GM12878 (cell line): Measurements from ENCODE around the gene SP4. TPM values are rescaled to one million over a fixed set of nuclear protein-coding genes. Genes with fewer than 3 reads are reported as not detected.

Source experiments
- ATAC-seq: fragments of 200-7000 bp; cut with Tn5 transposase; 3 replicates; pipeline ENCODE4 v1.9.1; 2020; ENCODE audit warnings: mild to moderate bottlenecking, moderate library complexity
- BruUV-seq: library from RNA; stranded (reverse); fragments of 400-500 nt; replicated peaks from 2 replicates; lab custom pipeline; 2021; lab: Mats Ljungman, UMichigan
- CTCF ChIA-PET: fragments of 300-600 bp; sonication (Branson Sonifier 250); formaldehyde crosslinking; extraction: SDS; loops from one replicate; lab custom pipeline; 2021; ENCODE audit warnings: inconsistent platforms; lab: Yijun Ruan, JAX
- POLR2A ChIA-PET: fragments of 350-600 bp; formaldehyde crosslinking; extraction: SDS; loops from one replicate; lab custom pipeline; 2021; ENCODE audit warnings: inconsistent platforms; lab: Charles Lee
- RAD21 ChIA-PET: fragments of 300-600 bp; sonication (Branson Sonifier 250); formaldehyde crosslinking; loops from one replicate; lab custom pipeline; 2023; ENCODE audit warnings: antibody characterized with exemption; ENCODE audit not compliant: unreplicated experiment; lab: Charles Lee
- SMC1A ChIA-PET: fragments of 300-600 bp; sonication (Branson Sonifier 250); formaldehyde crosslinking; loops from one replicate; lab custom pipeline; 2023; ENCODE audit not compliant: unreplicated experiment, uncharacterized antibody; lab: Charles Lee
- DNase-seq: peaks from one replicate; pipeline ENCODE4 v3.0.0-alpha.2; 2011; ENCODE audit warnings: low read depth, low spot score
- FAIRE-seq: peaks from 3 replicates; lab custom pipeline; 2011; peaks lifted over from hg19 to GRCh38; lab: Jason Lieb, UNC
- H2AFZ ChIP-seq: 2 replicates; pipeline ENCODE4 v1.6.0; 2011; ENCODE audit warnings: low read depth, low read length, control low read depth; ENCODE audit not compliant: control insufficient read depth
- H3K27ac ChIP-seq: 2 replicates; pipeline ENCODE4 v1.5.1; 2011; ENCODE audit warnings: control low read depth; ENCODE audit not compliant: control insufficient read depth, insufficient read depth
- H3K27me3 ChIP-seq, 2 experiments: replicated peaks in 1 of 2; 2 replicates each; pipeline versions ENCODE4 v1.6.0 to v1.6.1; 2011; ENCODE audit warnings: low read length in 1 of 2; ENCODE audit not compliant: control insufficient read depth in 2 of 2, insufficient read depth in 2 of 2
- H3K36me3 ChIP-seq, 2 experiments: 2 replicates each; pipeline ENCODE4 v1.5.1; 2011; ENCODE audit warnings: low read length in 1 of 2; ENCODE audit not compliant: control insufficient read depth in 2 of 2, insufficient read depth in 2 of 2
- H3K4me1 ChIP-seq: 2 replicates; pipeline ENCODE4 v1.6.1; 2011; ENCODE audit warnings: mild to moderate bottlenecking, low read length, moderate library complexity, mixed read lengths; ENCODE audit not compliant: control insufficient read depth, insufficient read depth
- H3K4me2 ChIP-seq: 2 replicates; pipeline ENCODE4 v1.6.0; 2011; ENCODE audit warnings: control low read depth; ENCODE audit not compliant: control insufficient read depth, insufficient read depth
- H3K4me3 ChIP-seq: fragments of 200-600 bp; sonication (generic); 2 replicates; pipeline ENCODE4 v1.5.1; 2016
- H3K79me2 ChIP-seq: 2 replicates; pipeline ENCODE4 v1.6.0; 2011; ENCODE audit warnings: low read length; ENCODE audit not compliant: control insufficient read depth, insufficient read depth
- H3K9ac ChIP-seq: 2 replicates; pipeline ENCODE4 v1.8.0; 2011; ENCODE audit warnings: low read length, control low read depth, mixed read lengths; ENCODE audit not compliant: control insufficient read depth, insufficient read depth
- H3K9me3 ChIP-seq: replicated peaks from 3 replicates; pipeline ENCODE4 v1.5.1; 2011; ENCODE audit warnings: mild to moderate bottlenecking, low read length; ENCODE audit not compliant: control insufficient read depth, insufficient read depth
- H4K20me1 ChIP-seq: 2 replicates; pipeline ENCODE4 v1.6.0; 2011; ENCODE audit not compliant: control insufficient read depth, insufficient read depth
- DPF2 ChIP-seq: fragments of 450-650 bp; IDR thresholded peaks from 2 replicates; pipeline ENCODE4 v1.6.1; 2017; ENCODE audit warnings: mild to moderate bottlenecking
- HDGF ChIP-seq: fragments of 450-650 bp; IDR thresholded peaks from 2 replicates; pipeline ENCODE4 v1.6.1; 2016; ENCODE audit warnings: antibody characterized with exemption
- PML ChIP-seq: IDR thresholded peaks from 2 replicates; pipeline ENCODE4 v1.6.1; 2012; ENCODE audit warnings: low read length, inconsistent platforms
- RELA ChIP-seq: fragments of 450-650 bp; IDR thresholded peaks from 2 replicates; pipeline ENCODE4 v1.8.0; 2014; ENCODE audit warnings: borderline replicate concordance; ENCODE audit not compliant: partially characterized antibody
- SUZ12 ChIP-seq: fragments of 200-600 bp; sonication (generic); IDR thresholded peaks from one replicate; pipeline ENCODE4 v1.6.1; 2018; ENCODE audit warnings: antibody characterized with exemption, mild to moderate bottlenecking; ENCODE audit not compliant: unreplicated experiment
- TBL1XR1 ChIP-seq: IDR thresholded peaks from 2 replicates; pipeline ENCODE4 v1.6.1; 2012; ENCODE audit warnings: low read depth, low read length, improper control_type of control experiment
- WGBS: methylation state at CpG from one replicate; pipeline ENCODE4 v1.1.6; 2016; ENCODE audit warnings: low lambda C conversion rate; ENCODE audit not compliant: insufficient replicate concordance, insufficient coverage; ENCODE audit errors: missing lambda C conversion rate; 5-methylcytosine and 5-hydroxymethylcytosine counted together
- in situ Hi-C: fragments of 300-500 bp; cut with MboI; formaldehyde crosslinking; loops from 9 replicates; pipeline ENCODE4 v1.14.3; 2018; ENCODE audit warnings: mixed read lengths
- intact Hi-C: fragments of 100-400 bp; cut with micrococcal nuclease; formaldehyde crosslinking; loops from one replicate; pipeline ENCODE4 v1.14.2; 2022; ENCODE audit not compliant: unreplicated experiment
- polyA plus RNA-seq, 11 experiments: library from polyadenylated mRNA; depleted of rRNA in 4 of 11; unstranded in 6 of 11; stranded (reverse) in 5 of 11; fragments of >200 nt; fragmentation: Nextera tagmentation in 4 of 11; fragmentation: Illumina TruSeq in 1 of 11; extraction: Ambion mirVana in 4 of 11; extraction: Trizol in 1 of 11; gene quantifications; 1 replicate in 1 of 11; 2 replicates in 10 of 11; pipeline versions ENCODE4 v1.2.1 to v1.2.3, GENCODE V29; 2011 to 2016; ENCODE audit warnings: inconsistent platforms in 2 of 11, missing spikeins in 2 of 11, low read depth in 1 of 11
- total RNA-seq, 4 experiments: library from RNA; depleted of rRNA in 3 of 4; stranded (reverse); fragments of >200 nt in 3 of 4; fragmentation: Illumina TruSeq in 1 of 4; extraction: Trizol in 1 of 4; gene quantifications; 2 replicates each; pipeline versions ENCODE4 v1.2.1 to v1.2.3, GENCODE V29; 2013 to 2021
- TF ChIP-seq, protein P1 (sequence below): IDR thresholded peaks from 2 replicates; pipeline ENCODE4 v1.6.1; 2011; ENCODE audit warnings: borderline replicate concordance, low read depth, mild to moderate bottlenecking, moderate library complexity, low read length; ENCODE audit not compliant: insufficient read depth, poor library complexity, severe bottlenecking
- TF ChIP-seq, protein P2 (sequence below): fragments of 450-650 bp; IDR thresholded peaks from 2 replicates; pipeline ENCODE4 v1.6.1; 2017; ENCODE audit warnings: mild to moderate bottlenecking, moderate library complexity

Gene SP4
- total and polyA plus RNA-seq, 10 of the 15 experiments (the other 5 are each of a cell fraction or from before 2014, with no cell fraction given), result 6.2 to 32.4 (median 16.1) TPM

DNA sequence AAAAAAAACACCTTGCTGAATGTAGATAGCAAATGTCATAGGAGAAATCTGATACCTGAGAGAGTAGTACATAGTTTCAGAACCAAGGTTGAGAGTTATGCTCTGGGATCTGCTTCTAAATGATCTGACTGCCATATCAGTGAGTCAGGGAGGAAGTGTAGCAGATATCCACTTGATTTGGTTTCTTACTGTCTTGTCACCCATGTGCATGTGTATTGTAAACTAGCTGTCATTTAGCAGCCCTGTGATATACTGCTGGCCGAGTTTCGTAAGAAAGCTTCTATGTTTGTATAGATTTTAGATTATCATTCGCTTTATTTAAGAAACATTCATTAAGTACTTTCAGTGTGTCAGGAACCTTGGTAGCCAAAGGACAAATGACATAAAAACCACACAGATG, 42.0 kb downstream of the SP4 start (continued):
- TF ChIP-seq, protein P1, sequence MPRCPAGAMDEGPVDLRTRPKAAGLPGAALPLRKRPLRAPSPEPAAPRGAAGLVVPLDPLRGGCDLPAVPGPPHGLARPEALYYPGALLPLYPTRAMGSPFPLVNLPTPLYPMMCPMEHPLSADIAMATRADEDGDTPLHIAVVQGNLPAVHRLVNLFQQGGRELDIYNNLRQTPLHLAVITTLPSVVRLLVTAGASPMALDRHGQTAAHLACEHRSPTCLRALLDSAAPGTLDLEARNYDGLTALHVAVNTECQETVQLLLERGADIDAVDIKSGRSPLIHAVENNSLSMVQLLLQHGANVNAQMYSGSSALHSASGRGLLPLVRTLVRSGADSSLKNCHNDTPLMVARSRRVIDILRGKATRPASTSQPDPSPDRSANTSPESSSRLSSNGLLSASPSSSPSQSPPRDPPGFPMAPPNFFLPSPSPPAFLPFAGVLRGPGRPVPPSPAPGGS, result no peak
- TF ChIP-seq HDGF, result no peak
- TF ChIP-seq, protein P2, sequence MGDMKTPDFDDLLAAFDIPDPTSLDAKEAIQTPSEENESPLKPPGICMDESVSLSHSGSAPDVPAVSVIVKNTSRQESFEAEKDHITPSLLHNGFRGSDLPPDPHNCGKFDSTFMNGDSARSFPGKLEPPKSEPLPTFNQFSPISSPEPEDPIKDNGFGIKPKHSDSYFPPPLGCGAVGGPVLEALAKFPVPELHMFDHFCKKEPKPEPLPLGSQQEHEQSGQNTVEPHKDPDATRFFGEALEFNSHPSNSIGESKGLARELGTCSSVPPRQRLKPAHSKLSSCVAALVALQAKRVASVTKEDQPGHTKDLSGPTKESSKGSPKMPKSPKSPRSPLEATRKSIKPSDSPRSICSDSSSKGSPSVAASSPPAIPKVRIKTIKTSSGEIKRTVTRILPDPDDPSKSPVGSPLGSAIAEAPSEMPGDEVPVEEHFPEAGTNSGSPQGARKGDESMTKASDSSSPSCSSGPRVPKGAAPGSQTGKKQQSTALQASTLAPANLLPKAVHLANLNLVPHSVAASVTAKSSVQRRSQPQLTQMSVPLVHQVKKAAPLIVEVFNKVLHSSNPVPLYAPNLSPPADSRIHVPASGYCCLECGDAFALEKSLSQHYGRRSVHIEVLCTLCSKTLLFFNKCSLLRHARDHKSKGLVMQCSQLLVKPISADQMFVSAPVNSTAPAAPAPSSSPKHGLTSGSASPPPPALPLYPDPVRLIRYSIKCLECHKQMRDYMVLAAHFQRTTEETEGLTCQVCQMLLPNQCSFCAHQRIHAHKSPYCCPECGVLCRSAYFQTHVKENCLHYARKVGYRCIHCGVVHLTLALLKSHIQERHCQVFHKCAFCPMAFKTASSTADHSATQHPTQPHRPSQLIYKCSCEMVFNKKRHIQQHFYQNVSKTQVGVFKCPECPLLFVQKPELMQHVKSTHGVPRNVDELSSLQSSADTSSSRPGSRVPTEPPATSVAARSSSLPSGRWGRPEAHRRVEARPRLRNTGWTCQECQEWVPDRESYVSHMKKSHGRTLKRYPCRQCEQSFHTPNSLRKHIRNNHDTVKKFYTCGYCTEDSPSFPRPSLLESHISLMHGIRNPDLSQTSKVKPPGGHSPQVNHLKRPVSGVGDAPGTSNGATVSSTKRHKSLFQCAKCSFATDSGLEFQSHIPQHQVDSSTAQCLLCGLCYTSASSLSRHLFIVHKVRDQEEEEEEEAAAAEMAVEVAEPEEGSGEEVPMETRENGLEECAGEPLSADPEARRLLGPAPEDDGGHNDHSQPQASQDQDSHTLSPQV, result no peak
- no peak for TF ChIP-seq PML

DNA sequence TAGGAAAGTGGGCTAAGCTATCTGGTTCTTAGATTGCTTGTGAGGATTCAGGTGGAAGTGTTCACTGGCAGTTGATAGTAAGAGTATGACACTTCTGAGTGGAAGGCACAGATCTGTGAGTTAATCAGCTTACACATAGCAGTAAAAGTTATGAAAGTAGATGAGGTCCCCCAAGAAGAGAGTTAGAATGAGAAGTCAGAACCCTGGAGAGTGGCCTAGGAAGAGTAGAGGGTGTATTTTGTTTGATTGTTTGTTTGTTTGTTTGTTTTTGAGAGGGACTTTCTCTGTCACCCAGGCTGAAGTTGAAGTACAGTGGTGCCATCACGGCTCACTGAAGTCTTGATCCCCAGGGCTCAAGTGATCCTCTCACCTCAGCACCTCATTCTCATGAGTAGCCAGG, 44.1 kb downstream of the SP4 start:
- no peaks in the 10 kb centered on the region for H3K36me3 ChIP-seq
- BruUV-seq, result no TSS peak
- H3K4me2 ChIP-seq, result no peak overlapping the region
- in situ Hi-C loops, result no loop called here
- no peaks in the 10 kb centered on the region for H4K20me1 ChIP-seq
- H3K4me3 ChIP-seq, result no peak overlapping the region
- no peak for DNase-seq
- no peak overlapping the region for H2AFZ ChIP-seq
- ChIA-PET RAD21 (no interaction called here), CTCF (no interaction called here), POLR2A (no interaction called here), SMC1A (interaction anchor here (0.7 to 1.7 kb wide), 3 partner anchors 15 to 1697 kb away, joined by 3 to 4 read pairs (median 3); no protein-coding TSS in a partner anchor)
- 100% methylated on average over 1 of the region's 1 CpG for WGBS
- H3K9ac ChIP-seq, result no peak overlapping the region
- ATAC-seq, result no peak
- no peak for FAIRE-seq
- no peaks in the 10 kb centered on the region for H3K27me3 ChIP-seq
- H3K4me1 ChIP-seq, result no peaks in the 10 kb centered on the region
- intact Hi-C loops, result no loop called here
- no peak overlapping the region for H3K27ac ChIP-seq
- H3K79me2 ChIP-seq, result no peaks in the 10 kb centered on the region
- TF ChIP-seq PML (no peak), RELA (no peak), DPF2 (no peak), SUZ12 (no peak), TBL1XR1 (no peak)
- H3K9me3 ChIP-seq, result no peaks in the 10 kb centered on the region; the same call in 2 of the 3 replicates
